Stimulated activated CD4-positive, alpha-beta T cell treated with anti-CD3 and anti-CD28 coated beads, Interleukin-12 subunit alpha, Interleukin-12 subunit beta, amount 100 ng/mL, for 4 hours (primary cell): ENCODE data around the gene TOMM34.

Experiments used
- DNase-seq: peaks from one replicate; pipeline ENCODE4 v3.0.0-alpha.2; 2020

The TOMM34 gene

GRCh38 chr20:44960103-44960852 is at the start of gene TOMM34:
TOMM34 (minus strand) TSS chr20:44960397; CDS start chr20:44960333, 64 bp downstream.
- peak; percentile 97 for DNase-seq

GRCh38 chr20:45008521-45009049 is 48.4 kb upstream of the TOMM34 start:
- DNase-seq = no peak

- no peak for DNase-seq
Measured at GRCh38 chr20:44997668-44998067, 37.5 kb upstream of the TOMM34 start.

- DNase-seq = no peak
Measured at GRCh38 chr20:44997171-44997570, 37.0 kb upstream of the TOMM34 start.

- DNase-seq = no peak
Measured at GRCh38 chr20:44993343-44993742, 33.1 kb upstream of the TOMM34 start.

- DNase-seq = no peak
Measured at GRCh38 chr20:44990957-44991356, 30.8 kb upstream of the TOMM34 start.

GRCh38 chr20:44990425-44990824 is 30.2 kb upstream of the TOMM34 start:
- DNase-seq = peak; percentile 40

GRCh38 chr20:44988631-44989171 is 28.5 kb upstream of the TOMM34 start:
- no peak for DNase-seq

- no peak for DNase-seq
Measured at GRCh38 chr20:44983093-44983674, 23.0 kb upstream of the TOMM34 start.

GRCh38 chr20:44981736-44982406 is 21.7 kb upstream of the TOMM34 start:
- DNase-seq = no peak

GRCh38 chr20:44979090-44979621 is 19.0 kb upstream of the TOMM34 start:
- no peak for DNase-seq

- no peak for DNase-seq
Measured at GRCh38 chr20:44976698-44977097, 16.5 kb upstream of the TOMM34 start.

GRCh38 chr20:44973053-44973452 is 12.9 kb upstream of the TOMM34 start:
- no peak for DNase-seq

- no peak for DNase-seq
Measured at GRCh38 chr20:44970243-44970757, 10.1 kb upstream of the TOMM34 start.

GRCh38 chr20:44969300-44969894 is 9.2 kb upstream of the TOMM34 start:
- no peak for DNase-seq

GRCh38 chr20:44967207-44967807 is 7.1 kb upstream of the TOMM34 start:
- DNase-seq = peak; percentile 8

GRCh38 chr20:44966030-44966961 is 6.1 kb upstream of the TOMM34 start, which contains the start of gene STK4:
STK4 (plus strand) TSS chr20:44966512; CDS start chr20:44966569, 57 bp downstream.
- DNase-seq = peak; percentile 93

- DNase-seq = no peak
Measured at GRCh38 chr20:44965651-44966029, 5.4 kb upstream of the TOMM34 start.

- no peak for DNase-seq
Measured at GRCh38 chr20:44963325-44964215, 3.4 kb upstream of the TOMM34 start.

GRCh38 chr20:44962483-44962882 is 2.3 kb upstream of the TOMM34 start:
- no peak for DNase-seq
